ENCODE measurements around the gene CLCA4.

CLCA4 gene

GRCh38 chr1:86523670-86524354, 23.1 kb upstream of the CLCA4 start:
- no peak for DNase-seq (ENCODE audit: low read depth in 1 of 2, low spot score in 1 of 2)

GRCh38 chr1:86527306-86527705, 19.6 kb upstream of the CLCA4 start:
- no peak for DNase-seq (ENCODE audit: low read depth in 1 of 2, low spot score in 1 of 2)

GRCh38 chr1:86530211-86530845, 16.6 kb upstream of the CLCA4 start:
- DNase-seq (ENCODE audit: low read depth in 1 of 2, low spot score in 1 of 2), result no peak

- DNase-seq (ENCODE audit: low read depth in 1 of 2, low spot score in 1 of 2), result no peak
Measured at GRCh38 chr1:86537928-86538695, 8.8 kb upstream of the CLCA4 start.

- no peak for DNase-seq (ENCODE audit: low read depth in 1 of 2, low spot score in 1 of 2)
Measured at GRCh38 chr1:86538775-86539174, 8.1 kb upstream of the CLCA4 start.

- no peak for DNase-seq (ENCODE audit: low read depth in 1 of 2, low spot score in 1 of 2)
Measured at GRCh38 chr1:86541859-86542258, 5.0 kb upstream of the CLCA4 start.

- DNase-seq (ENCODE audit: low read depth in 1 of 2, low spot score in 1 of 2), result no peak
Measured at GRCh38 chr1:86542631-86543030, 4.2 kb upstream of the CLCA4 start.

- DNase-seq (ENCODE audit: low read depth in 1 of 2, low spot score in 1 of 2), result no peak
Measured at GRCh38 chr1:86548839-86549238, 2.0 kb downstream of the CLCA4 start.

- no peak for DNase-seq (ENCODE audit: low read depth in 1 of 2, low spot score in 1 of 2)
Measured at GRCh38 chr1:86551305-86551704, 4.4 kb downstream of the CLCA4 start.

- no peak for DNase-seq (ENCODE audit: low read depth in 1 of 2, low spot score in 1 of 2)
Measured at GRCh38 chr1:86552376-86552775, 5.5 kb downstream of the CLCA4 start.

GRCh38 chr1:86557739-86558138, 10.9 kb downstream of the CLCA4 start:
- DNase-seq (ENCODE audit: low read depth in 1 of 2, low spot score in 1 of 2), result no peak

- no peak for DNase-seq (ENCODE audit: low read depth in 1 of 2, low spot score in 1 of 2)
Measured at GRCh38 chr1:86563849-86564248, 17.0 kb downstream of the CLCA4 start.

- no peak for DNase-seq (ENCODE audit: low read depth in 1 of 2, low spot score in 1 of 2)
Measured at GRCh38 chr1:86567341-86567740, 20.5 kb downstream of the CLCA4 start.

- DNase-seq (ENCODE audit: low read depth in 1 of 2, low spot score in 1 of 2), result no peak
Measured at GRCh38 chr1:86567878-86568277, 21.0 kb downstream of the CLCA4 start.

- no peak for DNase-seq (ENCODE audit: low read depth in 1 of 2, low spot score in 1 of 2)
Measured at GRCh38 chr1:86573763-86574484, 27.0 kb downstream of the CLCA4 start.

GRCh38 chr1:86581231-86581630, 34.4 kb downstream of the CLCA4 start:
- no peak for DNase-seq (ENCODE audit: low read depth in 1 of 2, low spot score in 1 of 2)

- DNase-seq (ENCODE audit: low read depth in 1 of 2, low spot score in 1 of 2), result no peak
Measured at GRCh38 chr1:86582161-86582560, 35.3 kb downstream of the CLCA4 start.

GRCh38 chr1:86583032-86583431, 36.2 kb downstream of the CLCA4 start:
- no peak for DNase-seq (ENCODE audit: low read depth in 1 of 2, low spot score in 1 of 2)

GRCh38 chr1:86583593-86583992, 36.7 kb downstream of the CLCA4 start:
- DNase-seq (ENCODE audit: low read depth in 1 of 2, low spot score in 1 of 2), result no peak

GRCh38 chr1:86594284-86594770, 47.4 kb downstream of the CLCA4 start:
- DNase-seq (ENCODE audit: low read depth in 1 of 2, low spot score in 1 of 2), result no peak

- DNase-seq (ENCODE audit: low read depth in 1 of 2, low spot score in 1 of 2), result no peak
Measured at GRCh38 chr1:86596224-86596623, 49.3 kb downstream of the CLCA4 start.

Data from activated T-helper 1 cell treated with anti-CD3 and anti-CD28 coated beads, Interleukin-2, amount 50 U/mL, for 16 hours (primary cell).